WTC11 (cell line): ENCODE results near the gene MTCL1. TPM values are rescaled to one million over a fixed set of nuclear protein-coding genes. Genes with fewer than 3 reads are reported as not detected.

ENCODE experiments used
- ATAC-seq: fragments of 200-7000 bp; cut with Tn5 transposase; 2 replicates; pipeline ENCODE4 v1.10.0; 2021; ENCODE audit warnings: mild to moderate bottlenecking, moderate library complexity
- CTCF ChIA-PET: fragments of 300-600 bp; sonication (Branson Sonifier 250); formaldehyde crosslinking; loops from one replicate; lab custom pipeline; 2021; ENCODE audit warnings: antibody characterized with exemption; lab: Charles Lee
- POLR2A ChIA-PET: fragments of 350-600 bp; sonication (Branson Sonifier 250); formaldehyde crosslinking; loops from one replicate; lab custom pipeline; 2021; ENCODE audit warnings: antibody characterized with exemption; lab: Charles Lee
- DNase-seq: peaks from one replicate; pipeline ENCODE4 v3.0.0; 2021; ENCODE audit warnings: low spot score
- H3K27ac Mint-ChIP-seq: 2 replicates; pipeline ENCODE4 v1.8.0; 2021; ENCODE audit warnings: mixed read lengths
- H3K27me3 Mint-ChIP-seq: 2 replicates; pipeline ENCODE4 v1.8.0; 2021; ENCODE audit warnings: low read depth, mild to moderate bottlenecking, moderate library complexity, mixed read lengths
- H3K36me3 Mint-ChIP-seq: 2 replicates; pipeline ENCODE4 v1.8.0; 2021; ENCODE audit warnings: mixed read lengths
- H3K4me1 Mint-ChIP-seq: 2 replicates; pipeline ENCODE4 v1.8.0; 2022; ENCODE audit warnings: mixed read lengths
- H3K4me3 Mint-ChIP-seq: 2 replicates; pipeline ENCODE4 v1.8.0; 2021; ENCODE audit warnings: mild to moderate bottlenecking, moderate library complexity, mixed read lengths
- H3K9me3 Mint-ChIP-seq: 2 replicates; pipeline ENCODE4 v1.8.0; 2021; ENCODE audit warnings: mixed read lengths
- ATF1 ChIP-seq: sonication (generic); formaldehyde crosslinking; IDR thresholded peaks from 2 replicates; pipeline ENCODE4 v1.8.1; 2023; ENCODE audit warnings: mild to moderate bottlenecking, moderate library complexity, missing genetic modification reagents
- EMX1 ChIP-seq: fragments of 250-450 bp; sonication (Bioruptor Pico); IDR thresholded peaks from 2 replicates; pipeline ENCODE4 v1.8.0; 2021; ENCODE audit warnings: mild to moderate bottlenecking
- ETV6 ChIP-seq: sonication (generic); formaldehyde crosslinking; IDR thresholded peaks from 2 replicates; pipeline ENCODE4 v1.8.1; 2022; ENCODE audit warnings: mild to moderate bottlenecking, missing genetic modification reagents
- FOXK1 ChIP-seq: sonication (generic); formaldehyde crosslinking; IDR thresholded peaks from 2 replicates; pipeline ENCODE4 v1.8.0; 2022; ENCODE audit warnings: mild to moderate bottlenecking, moderate library complexity, missing genetic modification reagents
- HMGA2 ChIP-seq: fragments of 250-450 bp; sonication (Bioruptor Pico); IDR thresholded peaks from 2 replicates; pipeline ENCODE4 v1.4.0; 2021; ENCODE audit warnings: mild to moderate bottlenecking, moderate library complexity
- IRF2 ChIP-seq: sonication (generic); formaldehyde crosslinking; IDR thresholded peaks from 2 replicates; pipeline ENCODE4 v1.8.0; 2022; ENCODE audit warnings: low read depth, missing genetic modification reagents, borderline replicate concordance
- NR1H2 ChIP-seq: sonication (generic); formaldehyde crosslinking; IDR thresholded peaks from 2 replicates; pipeline ENCODE4 v1.9.0; 2021; ENCODE audit warnings: mild to moderate bottlenecking, moderate library complexity, missing genetic modification reagents
- NR3C1 ChIP-seq: sonication (generic); formaldehyde crosslinking; conservative IDR thresholded peaks from 2 replicates; pipeline ENCODE4 v1.8.1; 2023; ENCODE audit warnings: low read depth, mild to moderate bottlenecking, missing genetic modification reagents
- SMAD3 ChIP-seq: sonication (generic); formaldehyde crosslinking; IDR thresholded peaks from 2 replicates; pipeline ENCODE4 v1.8.0; 2022; ENCODE audit warnings: missing genetic modification reagents, mild to moderate bottlenecking, borderline replicate concordance
- TEAD1 ChIP-seq: sonication (generic); formaldehyde crosslinking; IDR thresholded peaks from 2 replicates; pipeline ENCODE4 v1.8.0; 2022; ENCODE audit warnings: mild to moderate bottlenecking, missing genetic modification reagents
- ZNF396 ChIP-seq: fragments of 250-450 bp; sonication (Bioruptor Pico); IDR thresholded peaks from 2 replicates; pipeline ENCODE4 v1.8.0; 2021; ENCODE audit warnings: mild to moderate bottlenecking, moderate library complexity, borderline replicate concordance
- ZSCAN18 ChIP-seq: fragments of 250-450 bp; sonication (Bioruptor Pico); IDR thresholded peaks from 2 replicates; pipeline ENCODE4 v2.1.2; 2022; ENCODE audit warnings: mild to moderate bottlenecking, moderate library complexity
- total RNA-seq: library from RNA; stranded (reverse); gene quantifications from 3 replicates; pipeline ENCODE4 v1.2.3, GENCODE V29; 2021
- TF ChIP-seq, protein P1 (sequence below): sonication (generic); formaldehyde crosslinking; conservative IDR thresholded peaks from 2 replicates; pipeline ENCODE4 v1.8.1; 2023; ENCODE audit warnings: mild to moderate bottlenecking, low read depth, missing genetic modification reagents, moderate library complexity
- TF ChIP-seq, protein P2 (sequence below): sonication (generic); formaldehyde crosslinking; conservative IDR thresholded peaks from 2 replicates; pipeline ENCODE4 v1.8.1; 2022; ENCODE audit warnings: mild to moderate bottlenecking, missing genetic modification reagents
- TF ChIP-seq, protein P3 (sequence below): sonication (generic); formaldehyde crosslinking; IDR thresholded peaks from 2 replicates; pipeline ENCODE4 v1.8.1; 2022; ENCODE audit warnings: mild to moderate bottlenecking, moderate library complexity, missing genetic modification reagents
- TF ChIP-seq, protein P4 (sequence below): sonication (generic); formaldehyde crosslinking; IDR thresholded peaks from 2 replicates; pipeline ENCODE4 v1.8.0; 2023; ENCODE audit warnings: mild to moderate bottlenecking, missing genetic modification reagents
- TF ChIP-seq, protein P5 (sequence below): sonication (generic); formaldehyde crosslinking; IDR thresholded peaks from 2 replicates; pipeline ENCODE4 v1.8.1; 2023; ENCODE audit warnings: mild to moderate bottlenecking, missing genetic modification reagents, moderate library complexity
- TF ChIP-seq, protein P6 (sequence below): sonication (generic); formaldehyde crosslinking; IDR thresholded peaks from 2 replicates; pipeline ENCODE4 v1.8.1; 2023; ENCODE audit warnings: mild to moderate bottlenecking, missing genetic modification reagents, borderline replicate concordance
- TF ChIP-seq, protein P7 (sequence below): sonication (generic); formaldehyde crosslinking; IDR thresholded peaks from 2 replicates; pipeline ENCODE4 v1.8.0; 2022; ENCODE audit warnings: mild to moderate bottlenecking, missing genetic modification reagents

MTCL1 gene
- total RNA-seq, 1 experiment from 2014 or later: 64.3 TPM

GRCh38 chr18:8868276-8868675 is 162.9 kb downstream of the MTCL1 start (continued):
- TF ChIP-seq, protein P1, sequence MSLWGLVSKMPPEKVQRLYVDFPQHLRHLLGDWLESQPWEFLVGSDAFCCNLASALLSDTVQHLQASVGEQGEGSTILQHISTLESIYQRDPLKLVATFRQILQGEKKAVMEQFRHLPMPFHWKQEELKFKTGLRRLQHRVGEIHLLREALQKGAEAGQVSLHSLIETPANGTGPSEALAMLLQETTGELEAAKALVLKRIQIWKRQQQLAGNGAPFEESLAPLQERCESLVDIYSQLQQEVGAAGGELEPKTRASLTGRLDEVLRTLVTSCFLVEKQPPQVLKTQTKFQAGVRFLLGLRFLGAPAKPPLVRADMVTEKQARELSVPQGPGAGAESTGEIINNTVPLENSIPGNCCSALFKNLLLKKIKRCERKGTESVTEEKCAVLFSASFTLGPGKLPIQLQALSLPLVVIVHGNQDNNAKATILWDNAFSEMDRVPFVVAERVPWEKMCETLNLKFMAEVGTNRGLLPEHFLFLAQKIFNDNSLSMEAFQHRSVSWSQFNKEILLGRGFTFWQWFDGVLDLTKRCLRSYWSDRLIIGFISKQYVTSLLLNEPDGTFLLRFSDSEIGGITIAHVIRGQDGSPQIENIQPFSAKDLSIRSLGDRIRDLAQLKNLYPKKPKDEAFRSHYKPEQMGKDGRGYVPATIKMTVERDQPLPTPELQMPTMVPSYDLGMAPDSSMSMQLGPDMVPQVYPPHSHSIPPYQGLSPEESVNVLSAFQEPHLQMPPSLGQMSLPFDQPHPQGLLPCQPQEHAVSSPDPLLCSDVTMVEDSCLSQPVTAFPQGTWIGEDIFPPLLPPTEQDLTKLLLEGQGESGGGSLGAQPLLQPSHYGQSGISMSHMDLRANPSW (CRISPR knock-in tag): no peak
- TF ChIP-seq HMGA2 (CRISPR knock-in tag) (no peak), TEAD1 (no peak)
- TF ChIP-seq, protein P2, sequence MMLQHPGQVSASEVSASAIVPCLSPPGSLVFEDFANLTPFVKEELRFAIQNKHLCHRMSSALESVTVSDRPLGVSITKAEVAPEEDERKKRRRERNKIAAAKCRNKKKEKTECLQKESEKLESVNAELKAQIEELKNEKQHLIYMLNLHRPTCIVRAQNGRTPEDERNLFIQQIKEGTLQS: no peak
- TF ChIP-seq, protein P3, sequence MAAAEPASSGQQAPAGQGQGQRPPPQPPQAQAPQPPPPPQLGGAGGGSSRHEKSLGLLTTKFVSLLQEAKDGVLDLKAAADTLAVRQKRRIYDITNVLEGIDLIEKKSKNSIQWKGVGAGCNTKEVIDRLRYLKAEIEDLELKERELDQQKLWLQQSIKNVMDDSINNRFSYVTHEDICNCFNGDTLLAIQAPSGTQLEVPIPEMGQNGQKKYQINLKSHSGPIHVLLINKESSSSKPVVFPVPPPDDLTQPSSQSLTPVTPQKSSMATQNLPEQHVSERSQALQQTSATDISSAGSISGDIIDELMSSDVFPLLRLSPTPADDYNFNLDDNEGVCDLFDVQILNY (CRISPR knock-in tag): no peak

GRCh38 chr18:8868779-8869415 is 163.5 kb downstream of the MTCL1 start:
- ChIA-PET POLR2A (no interaction called here), CTCF (no interaction called here)
- no peak overlapping the region for H3K27ac Mint-ChIP-seq
- peaks cover 17% of the 10 kb centered on the region for H3K9me3 Mint-ChIP-seq
- ATAC-seq (no peak), DNase-seq (no peak)
- 0 out of 2 replicates have a peak, but pooled peaks cover 2% of the 10 kb centered on the region for H3K4me1 Mint-ChIP-seq
- no peaks in the 10 kb centered on the region for H3K27me3 Mint-ChIP-seq
- H3K36me3 Mint-ChIP-seq: no peaks in the 10 kb centered on the region
- no peak overlapping the region for H3K4me3 Mint-ChIP-seq
- TF ChIP-seq ATF1 (CRISPR knock-in tag) (no peak), EMX1 (no peak), NR3C1 (CRISPR knock-in tag) (no peak), ZSCAN18 (no peak), SMAD3 (no peak), IRF2 (no peak), ZNF396 (CRISPR knock-in tag) (no peak), FOXK1 (CRISPR knock-in tag) (no peak), ETV6 (CRISPR knock-in tag) (no peak), NR1H2 (CRISPR knock-in tag) (no peak)
- TF ChIP-seq, protein P4, sequence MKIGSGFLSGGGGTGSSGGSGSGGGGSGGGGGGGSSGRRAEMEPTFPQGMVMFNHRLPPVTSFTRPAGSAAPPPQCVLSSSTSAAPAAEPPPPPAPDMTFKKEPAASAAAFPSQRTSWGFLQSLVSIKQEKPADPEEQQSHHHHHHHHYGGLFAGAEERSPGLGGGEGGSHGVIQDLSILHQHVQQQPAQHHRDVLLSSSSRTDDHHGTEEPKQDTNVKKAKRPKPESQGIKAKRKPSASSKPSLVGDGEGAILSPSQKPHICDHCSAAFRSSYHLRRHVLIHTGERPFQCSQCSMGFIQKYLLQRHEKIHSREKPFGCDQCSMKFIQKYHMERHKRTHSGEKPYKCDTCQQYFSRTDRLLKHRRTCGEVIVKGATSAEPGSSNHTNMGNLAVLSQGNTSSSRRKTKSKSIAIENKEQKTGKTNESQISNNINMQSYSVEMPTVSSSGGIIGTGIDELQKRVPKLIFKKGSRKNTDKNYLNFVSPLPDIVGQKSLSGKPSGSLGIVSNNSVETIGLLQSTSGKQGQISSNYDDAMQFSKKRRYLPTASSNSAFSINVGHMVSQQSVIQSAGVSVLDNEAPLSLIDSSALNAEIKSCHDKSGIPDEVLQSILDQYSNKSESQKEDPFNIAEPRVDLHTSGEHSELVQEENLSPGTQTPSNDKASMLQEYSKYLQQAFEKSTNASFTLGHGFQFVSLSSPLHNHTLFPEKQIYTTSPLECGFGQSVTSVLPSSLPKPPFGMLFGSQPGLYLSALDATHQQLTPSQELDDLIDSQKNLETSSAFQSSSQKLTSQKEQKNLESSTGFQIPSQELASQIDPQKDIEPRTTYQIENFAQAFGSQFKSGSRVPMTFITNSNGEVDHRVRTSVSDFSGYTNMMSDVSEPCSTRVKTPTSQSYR: no peak
- TF ChIP-seq, protein P5, sequence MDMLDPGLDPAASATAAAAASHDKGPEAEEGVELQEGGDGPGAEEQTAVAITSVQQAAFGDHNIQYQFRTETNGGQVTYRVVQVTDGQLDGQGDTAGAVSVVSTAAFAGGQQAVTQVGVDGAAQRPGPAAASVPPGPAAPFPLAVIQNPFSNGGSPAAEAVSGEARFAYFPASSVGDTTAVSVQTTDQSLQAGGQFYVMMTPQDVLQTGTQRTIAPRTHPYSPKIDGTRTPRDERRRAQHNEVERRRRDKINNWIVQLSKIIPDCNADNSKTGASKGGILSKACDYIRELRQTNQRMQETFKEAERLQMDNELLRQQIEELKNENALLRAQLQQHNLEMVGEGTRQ (CRISPR knock-in tag): no peak
- TF ChIP-seq, protein P6, sequence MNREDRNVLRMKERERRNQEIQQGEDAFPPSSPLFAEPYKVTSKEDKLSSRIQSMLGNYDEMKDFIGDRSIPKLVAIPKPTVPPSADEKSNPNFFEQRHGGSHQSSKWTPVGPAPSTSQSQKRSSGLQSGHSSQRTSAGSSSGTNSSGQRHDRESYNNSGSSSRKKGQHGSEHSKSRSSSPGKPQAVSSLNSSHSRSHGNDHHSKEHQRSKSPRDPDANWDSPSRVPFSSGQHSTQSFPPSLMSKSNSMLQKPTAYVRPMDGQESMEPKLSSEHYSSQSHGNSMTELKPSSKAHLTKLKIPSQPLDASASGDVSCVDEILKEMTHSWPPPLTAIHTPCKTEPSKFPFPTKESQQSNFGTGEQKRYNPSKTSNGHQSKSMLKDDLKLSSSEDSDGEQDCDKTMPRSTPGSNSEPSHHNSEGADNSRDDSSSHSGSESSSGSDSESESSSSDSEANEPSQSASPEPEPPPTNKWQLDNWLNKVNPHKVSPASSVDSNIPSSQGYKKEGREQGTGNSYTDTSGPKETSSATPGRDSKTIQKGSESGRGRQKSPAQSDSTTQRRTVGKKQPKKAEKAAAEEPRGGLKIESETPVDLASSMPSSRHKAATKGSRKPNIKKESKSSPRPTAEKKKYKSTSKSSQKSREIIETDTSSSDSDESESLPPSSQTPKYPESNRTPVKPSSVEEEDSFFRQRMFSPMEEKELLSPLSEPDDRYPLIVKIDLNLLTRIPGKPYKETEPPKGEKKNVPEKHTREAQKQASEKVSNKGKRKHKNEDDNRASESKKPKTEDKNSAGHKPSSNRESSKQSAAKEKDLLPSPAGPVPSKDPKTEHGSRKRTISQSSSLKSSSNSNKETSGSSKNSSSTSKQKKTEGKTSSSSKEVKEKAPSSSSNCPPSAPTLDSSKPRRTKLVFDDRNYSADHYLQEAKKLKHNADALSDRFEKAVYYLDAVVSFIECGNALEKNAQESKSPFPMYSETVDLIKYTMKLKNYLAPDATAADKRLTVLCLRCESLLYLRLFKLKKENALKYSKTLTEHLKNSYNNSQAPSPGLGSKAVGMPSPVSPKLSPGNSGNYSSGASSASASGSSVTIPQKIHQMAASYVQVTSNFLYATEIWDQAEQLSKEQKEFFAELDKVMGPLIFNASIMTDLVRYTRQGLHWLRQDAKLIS (CRISPR knock-in tag): no peak
- TF ChIP-seq, protein P1 (CRISPR knock-in tag): no peak
- TF ChIP-seq, protein P7, sequence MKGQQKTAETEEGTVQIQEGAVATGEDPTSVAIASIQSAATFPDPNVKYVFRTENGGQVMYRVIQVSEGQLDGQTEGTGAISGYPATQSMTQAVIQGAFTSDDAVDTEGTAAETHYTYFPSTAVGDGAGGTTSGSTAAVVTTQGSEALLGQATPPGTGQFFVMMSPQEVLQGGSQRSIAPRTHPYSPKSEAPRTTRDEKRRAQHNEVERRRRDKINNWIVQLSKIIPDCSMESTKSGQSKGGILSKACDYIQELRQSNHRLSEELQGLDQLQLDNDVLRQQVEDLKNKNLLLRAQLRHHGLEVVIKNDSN (CRISPR knock-in tag): no peak
